HT1080 (cell line): ENCODE measurements around the gene IGDCC3. TPM values are rescaled to one million over a fixed set of nuclear protein-coding genes. Genes with fewer than 3 reads are reported as not detected.
"Not testable (repeated sequence)": the region's sequence is repeated elsewhere in the genome, so short reads cannot be mapped to it uniquely, and the experiment has no call there.

Source experiments
- DNase-seq: peaks from one replicate; pipeline ENCODE4 v3.0.0-alpha.2; 2015; ENCODE audit warnings: low read depth
- total RNA-seq: library from RNA; depleted of rRNA; stranded (reverse); fragments of >200 nt; shearing (Covaris generic); gene quantifications from 2 replicates; pipeline ENCODE4 v1.2.3, GENCODE V29; 2014

IGDCC3 gene
- total RNA-seq, 1 experiment from 2014 or later: 0.19 TPM

GRCh38 chr15:65371976-65372786 lies 5.6 kb downstream of the IGDCC3 start:
- no peak for DNase-seq

DNA sequence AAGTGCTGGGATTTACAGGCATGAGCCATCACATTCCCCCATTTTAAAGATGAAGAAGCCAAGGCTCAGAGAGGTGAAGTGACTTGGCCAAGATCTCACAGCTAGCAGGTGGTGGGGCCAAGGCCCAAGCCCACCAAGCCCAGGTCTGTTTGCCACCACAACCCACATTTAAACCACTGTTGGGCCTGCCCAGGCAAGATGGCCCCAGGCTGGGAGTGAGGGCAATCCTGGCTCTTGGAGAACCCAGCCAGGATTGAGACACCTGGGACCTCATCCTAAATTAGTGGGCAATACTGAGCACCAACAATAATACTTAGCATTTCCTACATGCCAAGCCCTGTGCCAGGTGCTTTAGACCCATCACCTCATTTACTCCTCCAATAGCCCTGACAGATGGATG lies 6.9 kb downstream of the IGDCC3 start:
- DNase-seq: no peak

DNA sequence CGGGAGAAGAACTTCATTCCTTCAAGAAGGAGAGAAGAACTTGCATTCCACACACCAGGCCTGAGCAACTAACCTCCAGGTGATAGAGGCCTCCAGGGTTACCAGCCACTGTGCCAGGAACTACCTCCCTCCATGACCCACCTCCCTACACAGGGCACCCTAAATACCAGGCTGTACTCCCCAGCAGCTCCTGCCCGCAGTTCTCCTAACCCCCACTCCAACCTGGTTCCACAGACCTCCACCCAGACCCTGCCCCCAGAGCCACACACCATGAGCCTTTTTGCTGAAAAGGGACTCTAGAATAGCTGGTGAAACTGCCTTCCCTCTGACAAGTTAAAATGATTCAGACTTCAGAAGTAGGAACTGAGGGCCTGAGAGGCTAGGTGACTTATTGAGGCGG lies 8.2 kb downstream of the IGDCC3 start:
- no peak for DNase-seq

GRCh38 chr15:65369212-65369547 lies 8.6 kb downstream of the IGDCC3 start:
- DNase-seq: no peak

DNA sequence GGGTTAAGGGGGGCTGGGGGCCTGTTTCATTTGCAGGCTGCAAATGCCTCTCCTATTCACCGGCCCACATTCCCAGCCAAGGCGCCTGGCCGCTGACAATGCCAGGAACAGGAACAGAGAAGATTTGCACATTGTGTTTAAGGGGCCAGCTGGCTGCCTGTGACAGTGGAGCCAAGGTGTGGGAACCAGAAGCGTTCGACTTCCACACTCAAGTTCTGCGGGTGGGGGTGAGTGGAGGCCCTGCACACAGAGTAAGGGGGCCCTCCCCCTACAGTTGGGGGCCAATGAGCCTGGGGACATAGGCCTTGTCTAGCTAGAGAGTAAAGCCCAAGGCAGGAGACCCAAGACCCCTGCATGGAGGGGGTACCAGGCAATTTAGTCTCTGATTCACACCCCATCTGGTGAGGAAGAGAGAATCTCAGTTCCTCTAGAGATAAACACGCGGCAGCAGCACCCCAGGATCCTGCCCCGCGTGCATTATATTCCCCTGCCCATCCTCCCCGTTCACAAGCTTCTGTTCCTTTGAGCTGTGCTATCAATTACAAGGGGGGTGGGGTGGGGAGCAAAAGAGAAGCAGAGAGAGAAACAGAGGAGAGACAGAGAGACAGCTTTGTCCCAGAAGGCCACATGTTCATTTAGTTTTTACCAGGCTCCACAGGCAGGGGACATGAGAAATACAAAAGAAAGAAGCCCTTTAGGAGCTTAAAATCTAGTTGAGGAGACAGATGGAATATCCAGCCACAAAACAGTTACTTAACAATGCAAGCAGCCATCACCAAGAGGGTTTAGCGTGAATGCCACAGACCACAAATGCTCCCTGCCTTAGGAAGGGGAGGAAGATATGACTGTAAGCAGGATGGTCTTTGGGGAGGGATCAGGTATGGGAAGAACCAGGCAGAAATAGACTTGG lies 9.2 kb downstream of the IGDCC3 start:
- no peak for DNase-seq

- DNase-seq: no peak
These were observed 11.5 kb downstream of the IGDCC3 start for GRCh38 chr15:65366122-65366892.

- no peak for DNase-seq
These were observed 12.6 kb downstream of the IGDCC3 start for GRCh38 chr15:65365229-65365628.

GRCh38 chr15:65363766-65364165 lies 14.0 kb downstream of the IGDCC3 start:
- no peak for DNase-seq

DNA sequence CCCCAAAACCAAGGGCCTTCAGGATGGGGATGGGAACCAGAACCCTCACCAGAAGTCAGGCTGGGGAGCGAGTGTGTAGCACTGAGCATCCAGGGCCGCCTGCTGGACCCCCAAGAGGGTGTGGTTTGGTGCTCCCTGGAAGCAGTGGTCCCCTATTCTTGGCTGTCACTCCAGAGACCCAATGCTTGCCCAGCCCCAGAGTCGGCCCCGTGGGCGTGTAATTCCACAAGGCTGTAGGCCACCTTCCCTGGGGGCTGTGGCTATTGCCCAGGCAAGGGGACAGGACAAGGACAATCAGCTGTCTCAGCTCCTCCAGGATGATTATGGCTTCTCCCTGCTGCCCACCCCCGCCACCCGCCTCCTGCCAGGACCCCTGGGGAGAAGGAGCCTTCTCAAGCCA lies 14.5 kb downstream of the IGDCC3 start:
- DNase-seq: no peak

DNA sequence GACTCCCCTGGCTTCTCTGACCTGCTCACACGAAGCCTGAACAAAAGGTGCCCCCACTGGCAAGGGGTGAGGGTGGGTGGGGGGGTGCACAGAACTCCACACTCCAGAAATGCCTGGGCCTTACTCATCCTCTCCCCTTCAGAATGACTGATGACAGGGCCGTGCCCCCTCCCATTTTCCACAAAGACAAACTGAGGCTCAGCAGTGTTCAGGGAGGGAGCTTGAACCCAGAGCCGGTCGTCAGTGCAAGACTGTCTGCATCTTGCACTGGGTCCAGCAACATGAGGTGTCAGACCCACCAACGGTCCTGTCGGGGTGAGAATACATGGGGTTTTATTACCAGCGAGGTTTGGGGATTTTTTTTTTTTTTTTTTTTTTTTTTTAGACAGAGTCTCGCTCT lies 15.3 kb downstream of the IGDCC3 start:
- DNase-seq: no peak

- DNase-seq: no peak
These were observed 15.9 kb downstream of the IGDCC3 start for GRCh38 chr15:65361708-65362459.

DNA sequence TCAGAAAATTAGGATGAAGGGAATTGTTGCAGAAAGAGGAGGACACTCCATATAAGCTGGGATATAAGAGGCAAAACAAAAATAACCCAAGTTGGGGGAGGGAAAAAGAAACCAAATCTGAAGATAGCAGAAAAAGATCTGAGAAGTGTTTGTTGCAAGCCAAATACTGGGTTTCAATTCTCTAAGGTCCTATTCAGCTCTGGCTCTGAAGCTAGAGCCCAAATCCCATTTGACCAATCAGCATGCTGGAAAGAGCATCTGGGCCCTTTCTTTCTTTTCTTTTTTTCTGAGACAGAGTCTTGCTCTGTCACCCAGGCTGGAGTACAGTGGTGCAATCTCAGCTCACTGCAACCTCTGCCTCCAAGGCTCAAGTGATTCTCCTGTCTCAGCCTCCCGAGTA lies 17.3 kb downstream of the IGDCC3 start:
- DNase-seq: no peak

- DNase-seq: no peak
These were observed 21.8 kb downstream of the IGDCC3 start for GRCh38 chr15:65355988-65356353.

GRCh38 chr15:65355173-65355987 lies 22.4 kb downstream of the IGDCC3 start:
- DNase-seq: no peak

GRCh38 chr15:65354835-65355172 lies 23.0 kb downstream of the IGDCC3 start:
- no peak for DNase-seq

DNA sequence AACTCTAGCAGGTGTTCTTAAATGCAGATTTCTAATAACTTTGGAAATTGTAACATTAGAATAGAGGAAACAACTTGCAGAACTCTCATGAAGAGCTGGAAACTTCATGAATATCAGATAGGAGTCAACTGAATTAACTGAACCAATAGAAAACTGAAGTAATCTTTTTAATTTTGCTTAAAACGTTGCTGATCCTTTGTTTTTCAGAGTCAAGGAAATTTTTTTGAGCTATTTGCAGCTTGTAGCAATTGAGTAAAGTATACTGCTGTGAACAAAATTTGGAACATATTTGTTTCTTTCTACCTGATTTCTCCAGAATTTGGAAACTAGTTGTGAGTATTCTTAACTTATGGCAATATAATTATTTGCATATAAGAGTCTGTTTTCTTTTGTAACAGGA lies 25.8 kb downstream of the IGDCC3 start:
- DNase-seq: not testable (repeated sequence)

DNA sequence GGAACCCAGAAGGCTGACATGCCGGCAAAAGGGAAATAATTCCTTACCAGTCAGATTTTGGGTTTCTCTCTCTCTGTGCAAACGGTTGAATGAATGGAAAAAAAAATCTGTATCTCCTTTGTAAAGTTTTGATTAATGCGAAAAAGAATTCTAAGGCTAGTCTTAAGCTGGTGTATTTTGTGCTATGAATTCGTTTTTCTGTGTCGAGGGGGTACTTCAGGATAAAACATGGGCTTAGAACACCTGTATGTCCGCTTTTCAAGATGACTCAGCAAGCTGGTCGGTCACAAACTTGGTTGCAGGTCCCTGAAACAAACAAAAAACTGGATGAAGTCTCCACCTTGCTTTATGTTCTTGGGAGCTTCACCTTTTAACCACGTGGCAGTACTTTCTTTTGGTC lies 28.5 kb downstream of the IGDCC3 start:
- no peak for DNase-seq

GRCh38 chr15:65347756-65348155 lies 30.0 kb downstream of the IGDCC3 start:
- not testable (repeated sequence) for DNase-seq

- no peak for DNase-seq
These were observed 30.8 kb downstream of the IGDCC3 start for GRCh38 chr15:65346856-65347598.

GRCh38 chr15:65344914-65345275 lies 32.9 kb downstream of the IGDCC3 start:
- DNase-seq: no peak
